AML-193 (cell line): ENCODE data around the gene TMEM44.
"Not testable (repeated sequence)": the region's sequence is repeated elsewhere in the genome, so short reads cannot be mapped to it uniquely, and the experiment has no call there.

Source experiments
- DNase-seq, 2 experiments: peaks; one replicate each; lab custom pipeline; 2025; lab: John Stamatoyannopoulos, UW

Gene TMEM44

DNA sequence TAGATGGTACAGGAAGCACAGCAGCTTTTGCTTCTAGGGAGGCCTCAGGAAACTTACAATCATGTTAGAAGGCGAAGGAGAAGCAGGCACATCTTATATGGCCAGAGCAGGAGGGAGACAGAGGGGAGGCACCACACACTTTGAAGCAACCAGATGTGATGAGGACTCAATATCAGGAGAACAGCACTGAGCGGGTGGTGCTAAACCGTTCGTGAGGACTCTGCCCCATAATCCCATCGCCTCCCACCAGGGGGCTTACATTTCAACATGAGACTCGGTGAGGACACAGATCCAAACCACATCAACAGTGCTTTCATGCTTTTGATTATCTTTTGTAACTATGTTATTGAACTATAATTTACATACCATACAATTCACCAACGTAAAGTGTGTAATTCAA, 7.6 kb upstream of the TMEM44 start:
- DNase-seq: no peak

DNA sequence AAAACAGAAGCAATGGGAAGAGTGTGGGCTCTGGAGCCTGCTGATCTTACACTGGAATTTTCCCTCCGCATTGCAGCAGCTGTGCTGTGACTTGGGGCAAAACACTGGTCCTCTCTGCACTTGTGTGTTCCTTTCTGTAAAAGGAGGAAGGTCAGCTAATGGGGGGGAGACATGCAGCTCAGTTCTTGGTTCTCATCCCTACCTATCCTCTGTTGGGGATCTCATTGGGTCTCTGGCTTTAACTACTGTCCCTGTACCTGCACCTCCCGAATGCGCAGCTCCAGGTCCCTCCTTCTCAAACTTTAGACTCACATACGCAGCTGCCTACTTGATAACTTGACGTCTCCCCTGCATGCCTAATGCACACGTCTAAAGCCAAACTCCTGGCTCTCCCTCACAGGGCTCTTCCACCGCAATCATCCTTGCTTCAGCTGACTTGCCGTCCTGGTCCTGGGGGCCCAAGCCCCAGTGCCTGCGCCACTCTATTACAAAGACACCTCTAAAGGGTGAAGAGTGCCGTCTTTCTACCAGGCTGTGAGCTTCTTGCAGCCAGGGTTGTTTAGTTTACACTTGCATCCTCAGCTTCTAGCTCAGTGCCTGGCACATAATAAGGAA, 5.9 kb upstream of the TMEM44 start:
- DNase-seq: no peak

DNA sequence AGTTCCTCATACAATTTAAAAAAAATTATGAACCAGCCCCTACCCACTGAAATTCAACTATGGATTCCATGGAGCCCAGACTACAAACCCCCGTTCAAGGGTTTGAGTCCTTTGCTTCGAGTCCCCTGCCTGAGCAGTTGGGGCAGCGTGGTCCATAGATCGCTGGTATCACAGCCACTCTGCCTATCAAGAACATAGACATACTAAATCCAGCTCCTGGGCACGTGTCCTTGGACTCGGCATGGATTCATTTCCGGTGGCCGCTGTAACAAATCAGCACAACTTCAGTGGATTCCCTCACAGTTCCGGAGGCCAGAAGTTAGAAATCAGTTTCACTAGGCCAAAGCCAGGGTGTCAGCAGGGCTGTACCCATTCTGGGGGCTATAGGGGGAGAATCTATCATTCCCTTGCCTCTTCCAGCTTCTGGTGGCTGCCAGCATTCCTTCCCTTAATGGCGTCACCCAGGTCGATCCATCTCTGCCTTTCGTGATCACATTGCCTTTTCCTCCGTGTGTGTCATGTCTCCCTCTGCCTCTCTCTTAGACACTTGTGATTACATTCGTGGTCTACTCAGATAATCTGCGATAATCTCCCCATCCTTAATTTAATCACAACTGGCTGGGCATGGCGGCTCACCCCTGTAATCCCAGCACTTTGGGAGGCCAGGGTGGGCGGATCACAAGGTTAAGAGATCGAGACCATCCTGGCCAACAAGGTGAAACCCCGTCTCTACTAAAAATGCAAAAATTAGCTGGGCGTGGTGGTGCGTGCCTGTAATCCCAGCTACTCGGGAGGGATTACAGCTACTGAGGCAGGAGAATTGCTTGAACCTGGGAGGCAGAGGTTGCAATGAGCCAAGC, 4.6 kb upstream of the TMEM44 start:
- DNase-seq: no peak

DNA sequence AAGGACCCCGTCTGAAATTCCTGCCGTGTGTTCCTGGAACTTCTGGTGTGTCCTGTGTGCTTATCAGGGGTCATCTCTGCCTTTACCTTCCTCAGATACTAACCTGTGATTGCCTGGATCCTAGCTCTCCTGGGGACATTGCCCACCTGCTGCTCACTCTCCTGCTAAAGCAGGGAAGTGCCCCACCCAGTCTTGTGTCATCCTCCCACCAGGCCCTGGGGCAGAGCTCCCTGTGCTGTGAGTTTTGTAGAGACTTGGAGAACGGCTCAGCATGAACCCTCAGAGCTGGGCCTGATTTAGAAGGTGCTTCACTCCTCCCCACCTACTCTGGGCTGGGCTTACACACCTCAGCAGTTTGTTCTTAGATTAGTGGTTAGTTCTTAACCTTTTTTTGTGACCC, 3.8 kb upstream of the TMEM44 start:
- no peak for DNase-seq

- DNase-seq: peak; percentile 31 to 49
These were observed 340 bp downstream of the TMEM44 start for GRCh38 chr3:194632809-194633348.

GRCh38 chr3:194632226-194632808, 902 bp downstream of the TMEM44 start:
- DNase-seq: no peak

GRCh38 chr3:194631696-194632095, 1.5 kb downstream of the TMEM44 start:
- DNase-seq: no peak

DNA sequence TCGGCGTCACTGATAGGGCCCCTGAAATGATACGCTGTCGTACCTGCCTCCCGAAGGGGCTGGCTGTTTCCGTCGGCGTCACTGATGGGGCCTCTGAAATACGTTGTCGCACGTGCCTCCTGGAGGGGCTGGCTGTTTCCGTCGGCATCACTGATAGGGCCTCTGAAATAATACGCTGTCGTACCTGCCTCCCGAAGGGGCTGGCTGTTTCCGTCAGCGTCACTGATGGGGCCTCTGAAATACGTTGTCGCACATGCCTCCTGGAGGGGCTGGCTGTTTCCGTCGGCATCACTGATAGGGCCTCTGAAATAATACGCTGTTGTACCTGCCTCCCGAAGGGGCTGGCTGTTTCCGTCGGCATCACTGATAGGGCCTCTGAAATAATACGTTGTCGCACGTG, 2.5 kb downstream of the TMEM44 start:
- DNase-seq: not testable (repeated sequence)

DNA sequence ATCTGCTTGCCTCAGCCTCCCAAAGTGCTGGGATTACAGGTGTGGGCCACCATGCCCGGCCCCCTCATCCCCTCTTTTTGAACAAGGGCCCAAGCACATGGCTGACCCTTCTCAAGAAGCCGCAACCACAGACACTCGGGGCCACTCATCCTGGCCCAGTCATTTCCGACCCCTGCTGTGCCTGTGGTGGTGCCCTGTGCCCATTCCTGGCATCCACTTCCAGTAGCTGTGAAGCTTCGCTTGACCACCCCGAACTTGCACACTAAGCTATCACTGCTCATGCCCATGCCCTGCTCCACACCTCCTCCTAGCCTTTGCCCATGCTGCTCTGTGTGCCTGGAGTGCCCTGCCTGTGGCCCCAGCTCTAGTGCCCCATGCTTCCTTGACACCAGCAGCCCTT, 8.3 kb downstream of the TMEM44 start:
- DNase-seq: no peak

DNA sequence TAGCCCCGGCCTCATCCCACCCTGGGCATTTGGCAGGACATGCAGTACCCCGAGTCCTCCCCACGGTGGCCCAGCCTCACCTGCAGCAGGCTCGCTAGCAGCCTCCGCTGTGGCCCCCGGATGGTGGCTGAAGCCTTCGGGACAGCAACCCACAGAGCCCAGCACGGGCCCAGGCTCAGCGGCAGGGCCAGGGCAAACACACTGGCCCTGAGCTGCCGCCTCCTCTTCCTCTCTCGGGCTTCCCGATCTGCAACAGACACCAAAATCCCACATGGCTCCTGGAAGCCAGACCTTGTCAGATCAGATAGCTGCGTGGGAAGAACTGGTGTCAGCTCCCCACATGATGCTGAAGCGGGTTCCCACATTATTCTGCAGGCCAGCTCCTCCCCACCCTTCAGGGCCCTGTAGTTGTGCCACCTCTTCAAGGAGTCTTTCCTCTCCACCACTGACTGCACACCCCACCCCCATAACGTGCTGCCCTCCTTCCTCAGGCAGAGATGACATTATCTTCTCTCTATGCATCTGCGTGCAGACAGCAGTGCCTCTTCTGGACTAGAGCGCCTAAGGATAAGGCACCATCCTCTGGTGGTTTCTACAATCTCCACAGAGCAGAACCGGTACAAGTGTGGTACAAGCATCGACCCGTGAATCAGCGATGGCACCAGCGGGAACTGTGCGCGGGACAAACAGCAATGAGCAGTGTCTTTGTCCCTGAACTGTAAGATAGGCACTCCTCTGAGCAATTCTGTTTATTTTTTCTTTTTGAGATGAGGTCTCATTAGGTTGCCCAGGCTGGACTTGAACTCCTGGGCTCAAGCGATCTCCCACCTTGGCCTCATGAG, 9.5 kb downstream of the TMEM44 start:
- no peak for DNase-seq

DNA sequence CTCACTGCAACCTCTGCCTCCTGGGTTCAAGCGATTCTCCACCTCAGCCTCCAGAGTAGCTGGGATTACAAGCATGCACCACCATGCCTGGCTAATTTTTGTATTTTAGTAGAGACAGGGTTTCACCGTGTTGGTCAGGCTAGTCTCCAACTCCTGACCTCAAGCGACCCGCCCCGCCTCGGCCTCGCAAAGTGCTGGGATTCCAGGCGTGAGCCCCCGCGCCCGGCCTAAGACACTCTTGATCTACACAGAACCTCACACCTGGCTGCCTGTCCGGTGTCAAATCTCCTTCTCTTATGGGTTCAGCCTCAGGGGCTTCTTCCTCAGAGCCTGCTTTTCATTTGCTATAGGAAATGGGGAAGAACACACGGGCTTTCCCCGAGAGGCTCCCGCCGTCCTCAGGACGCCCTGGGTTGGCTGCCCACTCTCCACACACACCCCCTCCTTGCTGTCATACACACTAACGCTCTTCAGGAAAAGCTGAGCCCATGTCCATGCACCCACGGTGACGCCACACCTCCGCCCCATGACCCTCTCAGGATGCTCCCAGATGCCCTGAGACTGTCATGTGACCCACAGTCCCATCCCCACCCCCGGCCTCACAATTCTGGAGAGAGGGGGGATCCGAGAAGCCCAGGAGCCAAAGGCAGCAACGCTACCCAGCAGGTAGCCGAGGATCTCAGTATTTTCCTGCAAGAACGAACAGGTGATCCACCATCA, 10.4 kb downstream of the TMEM44 start:
- no peak for DNase-seq

- no peak for DNase-seq
These were observed 11.3 kb downstream of the TMEM44 start for GRCh38 chr3:194621947-194622346.

GRCh38 chr3:194620196-194620595, 13.0 kb downstream of the TMEM44 start:
- no peak for DNase-seq

GRCh38 chr3:194619741-194620140, 13.5 kb downstream of the TMEM44 start:
- DNase-seq: no peak

GRCh38 chr3:194618858-194619608, 14.2 kb downstream of the TMEM44 start:
- DNase-seq: no peak

GRCh38 chr3:194617827-194618226, 15.4 kb downstream of the TMEM44 start:
- DNase-seq: no peak

- no peak for DNase-seq
These were observed 16.0 kb downstream of the TMEM44 start for GRCh38 chr3:194617143-194617671.

GRCh38 chr3:194615226-194615625, 18.0 kb downstream of the TMEM44 start:
- DNase-seq: no peak

- no peak for DNase-seq
These were observed 21.0 kb downstream of the TMEM44 start for GRCh38 chr3:194612221-194612620.

GRCh38 chr3:194610689-194611088, 22.5 kb downstream of the TMEM44 start:
- DNase-seq: no peak
